GM12873 (cell line): ENCODE data around the gene SLC1A7.

ENCODE experiments used
- TF ChIP-seq, protein P1 (sequence below): IDR thresholded peaks from 2 replicates; pipeline ENCODE4 v1.5.1; 2012; ENCODE audit warnings: low read depth, mild to moderate bottlenecking, moderate library complexity, low read length, control low read depth; ENCODE audit not compliant: insufficient read depth; ENCODE audit errors: missing control alignments

SLC1A7 gene

DNA sequence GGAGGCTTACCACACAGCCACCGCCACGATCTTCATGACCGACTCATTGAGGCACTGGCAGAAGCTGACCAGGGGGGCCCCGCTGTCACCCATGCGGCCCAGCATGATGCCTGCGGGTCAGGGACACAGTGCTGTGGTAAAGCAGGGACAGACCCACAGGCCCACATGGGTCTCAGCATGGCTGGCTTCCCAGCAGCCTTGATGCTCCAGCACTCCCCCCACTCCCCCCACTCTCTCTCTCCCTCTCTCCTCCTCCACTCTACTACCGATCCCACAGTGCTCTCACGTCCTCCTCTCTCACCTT lies 49.0 kb downstream of the SLC1A7 start:
- TF ChIP-seq, protein P1, sequence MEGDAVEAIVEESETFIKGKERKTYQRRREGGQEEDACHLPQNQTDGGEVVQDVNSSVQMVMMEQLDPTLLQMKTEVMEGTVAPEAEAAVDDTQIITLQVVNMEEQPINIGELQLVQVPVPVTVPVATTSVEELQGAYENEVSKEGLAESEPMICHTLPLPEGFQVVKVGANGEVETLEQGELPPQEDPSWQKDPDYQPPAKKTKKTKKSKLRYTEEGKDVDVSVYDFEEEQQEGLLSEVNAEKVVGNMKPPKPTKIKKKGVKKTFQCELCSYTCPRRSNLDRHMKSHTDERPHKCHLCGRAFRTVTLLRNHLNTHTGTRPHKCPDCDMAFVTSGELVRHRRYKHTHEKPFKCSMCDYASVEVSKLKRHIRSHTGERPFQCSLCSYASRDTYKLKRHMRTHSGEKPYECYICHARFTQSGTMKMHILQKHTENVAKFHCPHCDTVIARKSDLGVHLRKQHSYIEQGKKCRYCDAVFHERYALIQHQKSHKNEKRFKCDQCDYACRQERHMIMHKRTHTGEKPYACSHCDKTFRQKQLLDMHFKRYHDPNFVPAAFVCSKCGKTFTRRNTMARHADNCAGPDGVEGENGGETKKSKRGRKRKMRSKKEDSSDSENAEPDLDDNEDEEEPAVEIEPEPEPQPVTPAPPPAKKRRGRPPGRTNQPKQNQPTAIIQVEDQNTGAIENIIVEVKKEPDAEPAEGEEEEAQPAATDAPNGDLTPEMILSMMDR: no peak

DNA sequence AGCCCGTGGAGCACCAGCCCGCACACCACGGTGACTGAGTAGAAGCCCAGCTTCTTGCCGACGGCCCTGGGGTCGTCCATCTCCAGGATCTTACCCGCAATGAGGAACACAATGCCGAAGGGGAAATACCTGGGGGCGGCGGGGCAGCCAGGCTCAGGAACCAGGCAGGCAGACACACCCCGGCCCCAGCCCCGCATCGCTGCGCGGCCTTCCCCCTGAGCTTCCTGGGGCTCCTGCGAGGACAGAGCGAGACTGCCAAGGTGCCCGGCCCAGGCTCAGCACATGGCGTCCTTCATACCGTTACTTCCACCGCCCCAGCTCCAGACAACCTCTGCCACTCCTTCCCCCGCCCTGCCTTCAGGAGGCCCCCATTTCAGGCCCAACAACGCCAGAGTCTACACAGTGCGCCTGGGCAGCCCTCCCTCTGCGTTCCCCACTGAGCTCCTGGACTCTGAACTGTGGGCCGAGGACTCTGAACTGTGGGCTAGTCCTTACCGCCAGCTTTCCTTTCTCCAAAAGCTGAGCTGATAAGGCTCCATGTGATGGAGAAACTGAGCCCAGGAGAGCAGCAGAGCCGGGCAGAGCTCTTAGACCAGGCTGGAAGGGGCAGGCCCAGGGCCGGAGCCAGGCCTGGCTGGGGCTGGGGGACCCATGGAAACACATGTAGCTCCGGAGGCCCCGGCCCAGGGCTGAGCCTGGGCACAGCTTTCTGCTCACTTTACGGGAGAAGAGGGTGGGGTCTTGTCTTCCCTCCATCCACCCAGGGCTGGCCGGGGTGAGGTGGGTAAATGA lies 49.6 kb downstream of the SLC1A7 start:
- TF ChIP-seq, protein P1: no peak

DNA sequence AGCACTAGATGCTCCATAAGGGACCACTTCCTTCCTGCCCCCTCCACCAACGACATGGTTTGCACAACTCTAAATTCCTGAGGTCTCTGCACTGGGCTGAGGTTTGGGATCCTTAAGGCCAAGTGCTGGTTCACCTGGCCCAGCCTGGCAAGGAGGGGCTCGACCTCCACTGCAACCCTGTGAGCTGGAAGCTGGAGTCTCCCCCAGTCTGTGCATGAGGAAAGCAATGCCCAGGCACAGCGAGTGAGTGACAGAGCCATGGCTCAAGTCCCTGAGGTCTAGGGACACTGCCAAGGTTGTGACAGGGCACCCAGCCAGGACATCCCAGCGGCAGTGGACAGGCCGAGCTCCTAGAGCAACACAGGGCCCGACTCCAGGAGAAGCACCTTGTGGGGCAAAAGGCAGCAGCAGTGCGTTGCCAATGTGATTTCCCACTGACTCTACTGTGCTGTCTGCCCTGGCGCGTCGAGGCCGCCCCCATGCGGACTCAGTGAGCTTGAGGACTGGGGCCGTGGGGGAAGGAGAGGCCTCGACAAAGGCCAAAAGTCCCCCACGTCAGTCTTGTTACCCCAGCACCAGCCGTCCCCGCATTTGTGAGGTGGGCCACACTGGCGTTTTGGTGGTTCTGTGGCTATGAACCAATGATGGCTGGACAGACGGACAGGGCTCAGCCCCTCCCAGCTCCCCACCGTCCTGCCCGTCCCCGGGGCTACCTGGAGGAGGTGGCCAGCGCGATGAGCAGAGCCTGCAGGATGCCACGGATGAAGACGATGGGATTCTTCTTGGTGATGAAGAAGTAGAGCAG lies 50.4 kb downstream of the SLC1A7 start:
- TF ChIP-seq, protein P1: no peak

DNA sequence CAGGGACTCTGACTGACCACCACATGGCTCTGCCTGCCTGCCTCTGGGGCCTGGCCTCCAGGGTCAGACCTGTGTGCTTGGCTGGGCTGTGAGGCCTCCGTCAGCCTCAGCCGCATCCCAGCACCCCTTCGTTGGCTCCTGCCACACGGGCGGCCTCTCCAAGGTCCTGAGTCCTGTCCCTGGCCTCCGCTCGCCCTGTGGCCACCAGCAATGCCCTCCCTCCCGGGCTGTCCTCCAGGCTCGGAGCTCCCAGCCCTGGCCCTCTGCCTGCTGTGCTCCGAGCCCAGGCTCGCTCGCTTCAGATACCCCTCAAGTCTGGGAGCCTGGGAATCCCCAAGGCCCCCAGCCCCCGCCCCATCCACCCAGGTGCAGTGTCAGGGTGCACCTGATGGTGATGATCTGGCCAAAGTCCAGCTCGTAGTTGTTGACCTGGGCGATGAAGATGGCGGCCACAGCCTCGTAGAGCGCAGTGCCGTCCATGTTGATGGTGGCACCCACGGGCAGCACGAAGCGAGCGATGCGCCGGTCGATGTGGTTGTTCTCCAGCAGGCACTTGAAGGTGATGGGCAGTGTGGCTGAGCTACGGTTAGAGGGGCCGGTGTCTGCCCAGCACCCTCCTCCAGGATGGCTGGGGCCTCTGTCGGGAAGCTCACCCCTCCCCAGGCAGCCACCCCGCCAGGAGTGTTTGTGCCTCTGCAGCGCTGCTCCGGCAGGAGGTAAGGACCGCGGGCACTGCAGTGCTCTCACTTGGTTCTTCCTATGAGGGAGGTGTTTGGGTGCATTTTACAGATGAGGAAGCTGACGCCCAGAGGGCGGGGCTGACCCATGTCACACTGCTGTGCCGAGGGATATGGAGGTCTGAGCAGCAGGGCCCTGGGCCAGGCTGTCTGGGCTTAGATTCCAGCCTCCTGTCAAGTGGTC lies 52.0 kb downstream of the SLC1A7 start:
- TF ChIP-seq, protein P1: no peak

DNA sequence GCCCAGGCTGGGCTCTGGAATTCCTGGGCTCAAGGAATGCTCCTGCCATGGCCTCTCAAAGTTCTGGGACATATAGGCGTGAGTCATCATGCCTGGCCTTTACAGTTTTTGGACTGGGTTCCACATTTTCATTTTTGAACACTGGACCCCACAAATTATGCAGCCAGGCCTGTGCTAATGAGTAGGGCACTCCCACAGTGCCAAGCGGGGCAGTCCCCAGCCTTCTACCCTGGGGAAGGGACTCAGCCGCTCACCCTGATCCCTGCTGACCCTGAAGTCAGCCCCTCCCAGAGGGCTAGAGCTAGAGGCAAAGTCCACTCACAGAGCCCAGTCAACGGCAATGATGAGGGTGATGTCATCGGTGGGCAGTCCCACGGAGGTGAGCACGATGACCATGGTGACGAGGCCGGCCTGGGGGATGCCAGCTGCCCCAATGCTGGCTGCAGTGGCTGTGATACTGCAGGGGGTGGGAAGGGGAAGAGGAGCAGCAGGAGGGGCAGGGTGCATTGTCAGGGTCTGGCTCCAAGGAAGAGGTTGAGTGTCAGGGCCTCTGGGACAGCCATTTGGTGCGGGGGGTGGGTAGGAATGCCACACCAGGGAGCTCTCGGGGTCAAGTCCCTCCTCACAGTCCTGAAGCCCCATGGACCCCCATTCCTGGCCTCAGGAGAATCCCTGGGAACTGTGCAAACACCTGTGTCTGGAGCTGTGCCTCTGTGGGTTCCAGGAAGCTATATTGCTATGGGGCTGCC lies 52.8 kb downstream of the SLC1A7 start:
- TF ChIP-seq, protein P1: no peak

DNA sequence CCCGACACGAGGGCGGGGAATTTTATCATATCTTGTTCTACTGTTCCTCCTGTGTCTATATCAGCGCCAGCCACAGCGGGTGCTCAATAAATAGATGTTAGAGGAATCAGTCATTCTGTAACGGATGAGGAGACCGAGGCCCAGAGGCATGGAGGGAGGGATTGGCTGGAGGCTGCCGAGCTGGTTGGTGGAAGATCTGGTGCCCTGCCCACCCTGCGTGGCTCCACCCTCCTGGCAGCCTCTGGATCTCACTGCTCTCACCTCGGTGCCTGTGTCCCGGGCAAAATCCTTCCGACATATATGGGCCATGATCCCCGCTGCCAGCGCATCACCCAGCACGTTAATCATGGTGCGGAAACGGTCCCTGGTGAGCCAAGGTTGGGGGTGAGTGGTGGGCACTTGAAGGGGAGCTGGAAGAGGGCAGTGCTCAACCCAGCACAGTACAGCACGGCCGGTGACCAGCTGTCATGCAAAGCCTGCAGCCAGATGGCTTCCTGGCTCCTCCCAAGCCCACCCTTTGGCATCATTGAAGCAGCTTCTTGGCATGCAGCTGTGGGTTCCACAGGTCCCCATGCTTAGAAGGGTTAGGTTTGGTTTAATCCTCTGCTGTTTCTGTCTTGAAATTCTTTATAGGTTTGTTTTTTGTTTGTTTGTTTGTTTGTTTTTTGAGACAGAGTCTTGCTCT lies 53.7 kb downstream of the SLC1A7 start:
- TF ChIP-seq, protein P1: no peak
